Mononuclear cell (primary cell): ENCODE measurements around the gene GCDH. TPM values are rescaled to one million over a fixed set of nuclear protein-coding genes. Genes with fewer than 3 reads are reported as not detected.
A peak's percentile ranks its signal among the peaks of the same experiment; 100 is the strongest.
"Not testable (repeated sequence)": the region's sequence is repeated elsewhere in the genome, so short reads cannot be mapped to it uniquely, and the experiment has no call there.

Experiments used
- H3K27me3 ChIP-seq: 2 replicates; pipeline ENCODE4 v1.6.0; 2011; ENCODE audit warnings: low read length, control low read depth; ENCODE audit not compliant: insufficient read depth
- H3K4me1 ChIP-seq: 2 replicates; pipeline ENCODE4 v1.5.1; 2011; ENCODE audit warnings: mild to moderate bottlenecking, low read length, control low read depth; ENCODE audit not compliant: insufficient read depth
- H3K4me3 ChIP-seq: 2 replicates; pipeline ENCODE4 v1.5.1; 2011; ENCODE audit warnings: mild to moderate bottlenecking, low read length, moderate library complexity
- H3K9me3 ChIP-seq: 2 replicates; pipeline ENCODE4 v1.5.1; 2011; ENCODE audit warnings: low read depth, mild to moderate bottlenecking, control low read depth, low read length
- total RNA-seq: library from RNA; depleted of rRNA; stranded (reverse); fragments of >200 nt; gene quantifications from one replicate; pipeline ENCODE4 v1.2.3, GENCODE V29; 2012

Gene GCDH
- 12.9 TPM for total RNA-seq

GRCh38 chr19:12890787-12891552 lies at the start of gene GCDH:
GCDH (plus strand) TSS chr19:12891160; CDS start chr19:12891305, 145 bp downstream.
- no peaks in the 10 kb centered on the region for H3K27me3 ChIP-seq
- H3K4me3 ChIP-seq = peak within 1 kb of the TSS; percentile 64
- H3K4me1 ChIP-seq = peaks cover 20% of the 10 kb centered on the region
- H3K9me3 ChIP-seq = no peaks in the 10 kb centered on the region

DNA sequence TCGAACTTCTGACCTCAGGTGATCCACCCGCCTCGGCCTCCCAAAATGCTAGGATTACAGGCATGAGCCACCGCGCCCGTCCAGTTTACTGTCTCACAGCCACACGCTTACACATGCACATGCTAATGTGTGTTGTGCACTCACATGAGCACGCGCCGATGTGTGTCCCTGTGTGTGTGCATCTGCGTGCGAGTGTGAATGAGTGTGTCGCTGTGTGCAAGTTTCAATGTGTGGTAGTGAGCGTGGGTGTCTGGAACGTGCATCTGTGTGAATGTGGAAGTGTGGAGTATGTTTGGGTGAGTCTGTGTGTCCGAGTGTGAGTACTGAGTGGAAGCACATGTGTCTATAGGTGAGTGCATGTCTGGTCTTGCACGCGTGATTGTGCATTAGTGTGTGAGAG lies 48.4 kb upstream of the GCDH start:
- H3K4me1 ChIP-seq = peaks cover 21% of the 10 kb centered on the region
- H3K9me3 ChIP-seq = no peaks in the 10 kb centered on the region
- no peak overlapping the region for H3K4me3 ChIP-seq
- H3K27me3 ChIP-seq = peaks cover 57% of the 10 kb centered on the region

DNA sequence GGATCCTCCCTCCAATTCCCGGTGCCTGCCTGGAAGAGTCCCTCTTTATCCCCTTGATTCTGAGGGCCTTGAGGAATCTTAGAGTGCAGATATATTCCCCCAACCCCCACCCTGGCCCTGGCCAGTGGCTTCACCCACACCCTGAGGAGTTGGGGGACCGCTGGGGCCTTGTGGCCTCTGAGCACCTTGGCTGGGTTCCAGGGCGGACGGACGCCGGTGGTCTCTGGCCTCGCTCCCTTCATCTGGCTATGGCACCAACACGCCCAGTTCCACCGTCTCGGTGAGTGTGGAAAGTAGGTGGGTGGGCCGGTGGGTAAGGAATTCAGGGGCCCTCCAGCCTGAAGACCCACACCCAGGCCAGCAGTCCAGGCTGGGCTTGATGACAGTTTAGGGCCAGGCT lies 47.6 kb upstream of the GCDH start:
- Histone ChIP-seq H3K4me3 (no peak overlapping the region), H3K9me3 (no peaks in the 10 kb centered on the region), H3K27me3 (peaks cover 51% of the 10 kb centered on the region), H3K4me1 (peaks cover 25% of the 10 kb centered on the region)

GRCh38 chr19:12843999-12844732 lies 46.8 kb upstream of the GCDH start:
- peaks cover 47% of the 10 kb centered on the region for H3K27me3 ChIP-seq
- peaks cover 21% of the 10 kb centered on the region for H3K4me1 ChIP-seq
- H3K4me3 ChIP-seq = no peak overlapping the region
- H3K9me3 ChIP-seq = no peaks in the 10 kb centered on the region

DNA sequence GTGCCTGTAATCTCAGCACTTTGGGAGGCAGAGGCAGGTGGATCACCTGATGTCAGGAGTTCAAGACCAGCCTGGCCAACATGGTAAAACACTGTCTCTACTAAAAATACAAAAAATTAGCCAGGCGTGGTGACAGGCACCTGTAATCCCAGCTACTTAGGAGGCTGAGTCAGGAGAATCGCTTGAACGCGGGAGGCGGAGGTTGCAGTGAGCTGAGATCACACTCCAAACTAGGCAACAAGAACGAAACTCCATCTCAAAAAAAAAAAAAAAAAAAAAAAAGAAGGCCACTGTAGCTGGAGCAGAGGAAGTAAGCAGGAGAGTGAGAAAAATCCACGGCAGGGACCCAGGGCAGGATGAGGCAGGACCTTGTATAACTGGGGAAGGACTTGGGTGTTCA lies 44.3 kb upstream of the GCDH start:
- H3K4me3 ChIP-seq, H3K4me1 ChIP-seq, H3K9me3 ChIP-seq: not testable (repeated sequence)
- H3K27me3 ChIP-seq = peaks cover 22% of the 10 kb centered on the region

DNA sequence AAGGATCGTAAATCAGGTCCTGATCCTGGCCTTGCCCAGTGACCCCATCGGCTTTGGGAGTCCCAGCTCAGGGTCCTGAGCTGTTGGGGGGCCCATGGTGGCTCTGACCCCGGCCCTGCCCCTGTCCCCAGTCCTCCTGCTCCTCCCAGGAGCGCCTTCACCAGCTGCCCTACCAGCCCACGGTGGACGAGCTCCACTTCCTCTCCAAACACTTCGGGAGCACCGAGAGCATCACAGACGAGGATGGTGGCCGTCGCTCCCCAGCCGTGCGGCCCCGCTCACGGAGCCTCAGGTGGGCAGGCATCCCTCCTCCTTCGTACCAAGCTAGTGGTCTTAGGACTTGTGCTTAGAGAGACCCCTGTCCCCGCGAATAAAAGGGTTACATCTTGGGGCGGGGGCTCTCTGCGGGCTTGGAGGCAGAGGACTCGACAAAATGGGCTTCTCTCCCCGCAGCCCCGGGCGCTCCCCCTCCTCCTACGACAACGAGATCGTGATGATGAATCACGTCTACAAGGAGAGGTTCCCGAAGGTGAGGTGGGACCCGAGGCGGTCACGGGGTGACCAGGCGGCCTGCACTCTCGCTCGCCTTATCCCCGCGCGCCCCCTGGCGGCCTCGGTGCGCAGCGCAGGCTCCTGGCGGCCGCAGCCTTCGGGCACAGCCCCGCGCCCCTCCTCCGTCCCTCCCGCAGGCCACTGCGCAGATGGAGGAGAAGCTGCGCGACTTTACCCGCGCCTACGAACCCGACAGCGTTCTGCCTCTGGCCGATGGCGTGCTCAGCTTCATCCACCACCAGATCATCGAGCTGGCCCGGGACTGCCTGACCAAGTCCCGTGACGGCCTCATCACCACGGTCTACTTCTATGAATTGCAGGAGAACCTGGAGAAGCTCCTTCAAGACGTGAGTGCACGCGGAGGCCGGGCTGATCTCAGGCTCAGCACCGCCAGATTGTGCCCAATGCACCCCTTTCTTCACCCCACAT lies 43.5 kb upstream of the GCDH start:
- Histone ChIP-seq H3K9me3 (no peaks in the 10 kb centered on the region), H3K27me3 (peaks cover 16% of the 10 kb centered on the region), H3K4me1 (peaks cover 10% of the 10 kb centered on the region), H3K4me3 (no peak overlapping the region)

DNA sequence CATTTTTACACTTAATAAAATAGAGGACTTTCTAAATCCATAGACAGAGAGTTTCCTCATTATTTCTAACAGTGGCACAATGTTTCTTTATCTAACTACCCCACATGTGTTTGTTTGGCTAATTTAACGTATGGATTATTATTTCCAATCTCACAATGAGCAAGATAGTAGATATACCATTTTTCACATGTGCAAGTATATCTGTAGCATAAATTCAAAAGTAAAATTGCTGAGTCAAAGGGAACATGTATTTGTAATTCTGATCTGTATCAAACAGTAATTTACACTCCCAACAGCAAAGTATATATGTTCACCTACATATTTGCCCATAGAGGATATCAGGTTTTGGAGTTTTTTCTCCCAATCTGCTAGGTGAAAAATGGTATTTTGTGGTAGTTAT lies 34.3 kb upstream of the GCDH start:
- Histone ChIP-seq H3K4me1 (no peaks in the 10 kb centered on the region), H3K4me3 (no peak overlapping the region), H3K27me3 (no peaks in the 10 kb centered on the region), H3K9me3 (no peaks in the 10 kb centered on the region)

- H3K9me3 ChIP-seq = no peaks in the 10 kb centered on the region
- no peak overlapping the region for H3K4me3 ChIP-seq
- H3K27me3 ChIP-seq = no peaks in the 10 kb centered on the region
- no peaks in the 10 kb centered on the region for H3K4me1 ChIP-seq
Measured at GRCh38 chr19:12858041-12858928, 32.7 kb upstream of the GCDH start.

GRCh38 chr19:12859546-12859945 lies 31.4 kb upstream of the GCDH start:
- Histone ChIP-seq H3K27me3 (no peaks in the 10 kb centered on the region), H3K9me3 (no peaks in the 10 kb centered on the region), H3K4me1 (no peaks in the 10 kb centered on the region), H3K4me3 (no peak overlapping the region)

GRCh38 chr19:12864143-12864542 lies 26.8 kb upstream of the GCDH start:
- no peaks in the 10 kb centered on the region for H3K9me3 ChIP-seq
- peaks cover 11% of the 10 kb centered on the region for H3K4me1 ChIP-seq
- no peaks in the 10 kb centered on the region for H3K27me3 ChIP-seq
- H3K4me3 ChIP-seq = no peak overlapping the region

DNA sequence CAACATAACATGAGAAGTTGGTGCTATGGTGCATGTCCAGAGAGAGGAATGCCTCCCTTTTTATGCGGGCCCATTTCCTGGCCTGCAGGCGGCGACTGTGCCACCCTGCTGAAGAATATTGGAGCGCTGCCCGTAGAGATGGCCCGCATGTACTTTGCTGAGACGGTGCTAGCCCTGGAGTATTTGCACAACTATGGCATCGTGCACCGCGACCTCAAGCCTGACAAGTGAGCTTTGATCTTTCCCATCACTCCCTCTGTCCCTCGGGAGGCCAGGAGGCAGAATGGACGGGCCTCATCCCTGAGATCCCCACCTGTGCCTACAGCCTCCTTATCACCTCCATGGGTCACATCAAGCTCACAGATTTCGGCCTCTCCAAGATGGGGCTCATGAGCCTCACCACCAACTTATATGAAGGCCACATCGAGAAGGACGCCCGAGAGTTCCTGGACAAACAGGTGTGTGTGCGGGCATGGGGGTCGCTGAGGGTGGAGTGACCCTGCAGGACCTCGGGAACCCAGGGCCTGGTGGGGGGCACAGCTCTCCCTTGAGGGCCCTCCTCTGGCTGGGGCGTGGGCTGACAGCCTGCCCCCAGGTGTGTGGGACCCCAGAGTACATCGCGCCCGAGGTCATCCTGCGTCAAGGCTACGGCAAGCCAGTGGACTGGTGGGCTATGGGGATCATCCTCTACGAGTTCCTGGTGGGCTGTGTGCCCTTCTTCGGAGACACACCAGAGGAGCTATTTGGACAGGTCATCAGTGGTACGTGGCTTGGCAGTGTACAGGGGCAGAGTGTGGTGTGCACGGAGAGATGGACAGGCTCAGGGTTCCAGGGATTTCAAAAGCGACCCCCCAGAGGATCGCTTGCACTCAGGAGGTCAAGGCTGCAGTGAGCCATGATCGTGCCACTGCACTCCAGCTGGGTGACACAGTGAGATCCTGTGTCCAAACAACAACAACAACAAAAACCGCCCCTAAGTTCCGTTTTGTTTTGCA lies 25.9 kb upstream of the GCDH start:
- H3K27me3 ChIP-seq = no peaks in the 10 kb centered on the region
- no peak overlapping the region for H3K4me3 ChIP-seq
- H3K4me1 ChIP-seq = peaks cover 11% of the 10 kb centered on the region
- no peaks in the 10 kb centered on the region for H3K9me3 ChIP-seq

- no peaks in the 10 kb centered on the region for H3K27me3 ChIP-seq
- H3K4me1 ChIP-seq = peaks cover 11% of the 10 kb centered on the region
- no peak overlapping the region for H3K4me3 ChIP-seq
- H3K9me3 ChIP-seq = no peaks in the 10 kb centered on the region
Measured at GRCh38 chr19:12865746-12866415, 25.1 kb upstream of the GCDH start.
